Mucosa of stomach (tissue), 1 donor: ENCODE data around the gene SDHC.

Experiments
- H3K27me3 ChIP-seq: one replicate; pipeline ENCODE4 v1.7.0; 2013; ENCODE audit warnings: mild to moderate bottlenecking, low read length; ENCODE audit not compliant: control insufficient read depth, insufficient read depth
- H3K36me3 ChIP-seq: one replicate; pipeline ENCODE4 v1.7.0; 2013; ENCODE audit warnings: low read length; ENCODE audit not compliant: control insufficient read depth, insufficient read depth
- H3K4me1 ChIP-seq: one replicate; pipeline ENCODE4 v1.7.0; 2013; ENCODE audit warnings: mild to moderate bottlenecking, low read length; ENCODE audit not compliant: control insufficient read depth, insufficient read depth
- H3K4me3 ChIP-seq: one replicate; pipeline ENCODE4 v1.7.0; 2013; ENCODE audit warnings: low read length
- H3K9ac ChIP-seq: one replicate; pipeline ENCODE4 v1.7.0; 2013; ENCODE audit warnings: mild to moderate bottlenecking, low read length, moderate library complexity
- H3K9me3 ChIP-seq: one replicate; pipeline ENCODE4 v1.7.0; 2013; ENCODE audit warnings: mild to moderate bottlenecking, low read length, moderate library complexity; ENCODE audit not compliant: control insufficient read depth
- donor health status: Pancreatic carcinoma.

The SDHC gene

DNA sequence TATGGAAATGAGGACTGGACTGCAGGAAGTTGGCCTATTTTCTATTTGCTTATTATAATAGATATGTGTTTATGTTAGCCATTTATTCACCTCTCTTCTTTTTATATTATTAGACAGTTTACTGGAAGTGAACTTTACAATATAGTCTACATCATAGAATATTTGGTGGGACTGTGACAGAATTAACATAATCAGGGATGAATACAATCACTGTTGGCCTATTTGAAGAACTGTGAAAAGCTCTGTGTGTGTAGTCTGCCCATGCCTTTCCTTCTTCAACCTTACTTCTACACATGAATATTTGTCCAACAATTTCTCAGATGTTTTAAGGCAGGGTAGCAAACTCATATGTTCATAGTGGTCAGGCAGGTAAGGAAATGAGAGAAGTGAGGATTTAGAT lies 16.8 kb upstream of the SDHC start:
- Histone ChIP-seq H3K9me3 (no peaks in the 10 kb centered on the region), H3K27me3 (no peaks in the 10 kb centered on the region), H3K36me3 (no peaks in the 10 kb centered on the region), H3K9ac (no peak overlapping the region), H3K4me1 (no peaks in the 10 kb centered on the region), H3K4me3 (no peak overlapping the region)

DNA sequence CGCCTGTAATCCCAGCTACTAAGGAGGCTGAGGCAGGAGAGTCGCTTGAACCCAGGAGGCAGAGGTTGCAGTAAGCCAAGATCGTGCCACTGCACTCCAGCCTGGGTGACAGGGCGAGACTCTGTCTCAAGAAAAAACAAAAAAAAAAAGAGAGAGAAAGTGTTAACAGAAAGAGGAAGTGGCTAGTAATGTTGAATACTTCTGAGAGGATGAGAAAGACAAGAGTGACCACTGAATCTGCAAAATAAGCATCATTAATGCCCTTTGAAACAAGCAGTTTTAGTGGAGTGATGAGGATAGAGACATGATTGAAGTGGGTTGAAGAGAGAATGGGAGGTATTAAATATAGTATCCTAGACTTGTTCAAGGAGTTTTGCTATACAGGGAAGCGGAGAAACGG lies 16.1 kb upstream of the SDHC start:
- no peak overlapping the region for H3K4me3 ChIP-seq

DNA sequence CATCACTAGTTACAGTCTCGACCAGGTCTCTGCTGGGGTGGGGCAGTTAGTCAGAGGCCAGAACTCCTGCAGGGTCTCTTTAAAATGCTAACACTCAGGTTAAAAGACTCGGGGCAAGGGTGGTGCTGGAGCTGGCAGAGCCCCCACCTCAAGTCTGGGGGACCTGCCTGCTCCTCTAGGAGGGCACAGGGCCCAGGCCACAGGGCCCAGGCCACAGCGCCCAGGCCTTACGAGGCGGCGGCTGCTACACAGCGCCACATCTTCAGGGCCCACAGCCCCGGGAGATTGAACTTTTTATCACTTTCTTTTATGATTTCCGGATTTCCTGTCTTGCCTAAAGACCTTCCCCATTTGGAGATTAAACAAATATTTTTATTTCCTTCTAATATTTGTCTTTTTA lies 14.8 kb upstream of the SDHC start:
- Histone ChIP-seq H3K27me3 (no peaks in the 10 kb centered on the region), H3K4me3 (no peak overlapping the region), H3K4me1 (no peaks in the 10 kb centered on the region), H3K9ac (no peak overlapping the region), H3K9me3 (no peaks in the 10 kb centered on the region), H3K36me3 (no peaks in the 10 kb centered on the region)

More for the DNA sequence above, 16.1 kb upstream of the SDHC start:
- Histone ChIP-seq H3K4me1 (no peaks in the 10 kb centered on the region), H3K9ac (no peak overlapping the region), H3K9me3 (no peaks in the 10 kb centered on the region), H3K27me3 (no peaks in the 10 kb centered on the region), H3K36me3 (no peaks in the 10 kb centered on the region)

DNA sequence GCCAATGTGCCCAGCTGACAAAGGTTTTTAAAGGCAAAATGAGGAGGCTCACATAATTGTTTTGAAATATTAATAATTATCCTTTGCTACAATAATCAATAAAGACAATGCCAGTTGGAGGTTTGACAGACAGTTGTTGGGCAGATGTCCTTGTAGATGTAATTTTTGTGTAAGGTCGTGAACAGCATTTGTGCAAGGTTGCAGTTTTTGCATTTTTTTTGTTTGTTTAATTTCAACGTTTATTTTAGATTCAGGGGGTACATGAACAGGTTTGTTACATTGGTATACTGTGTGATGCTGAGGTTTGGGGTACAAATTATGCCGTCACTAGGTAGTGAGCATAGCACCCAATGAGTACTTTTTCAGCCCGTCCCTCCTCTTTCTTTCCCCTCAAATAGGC lies 13.7 kb upstream of the SDHC start:
- no peaks in the 10 kb centered on the region for H3K36me3 ChIP-seq
- H3K27me3 ChIP-seq: no peaks in the 10 kb centered on the region
- peaks cover 8% of the 10 kb centered on the region for H3K4me1 ChIP-seq
- no peak overlapping the region for H3K4me3 ChIP-seq
- H3K9ac ChIP-seq: no peak overlapping the region
- no peaks in the 10 kb centered on the region for H3K9me3 ChIP-seq

DNA sequence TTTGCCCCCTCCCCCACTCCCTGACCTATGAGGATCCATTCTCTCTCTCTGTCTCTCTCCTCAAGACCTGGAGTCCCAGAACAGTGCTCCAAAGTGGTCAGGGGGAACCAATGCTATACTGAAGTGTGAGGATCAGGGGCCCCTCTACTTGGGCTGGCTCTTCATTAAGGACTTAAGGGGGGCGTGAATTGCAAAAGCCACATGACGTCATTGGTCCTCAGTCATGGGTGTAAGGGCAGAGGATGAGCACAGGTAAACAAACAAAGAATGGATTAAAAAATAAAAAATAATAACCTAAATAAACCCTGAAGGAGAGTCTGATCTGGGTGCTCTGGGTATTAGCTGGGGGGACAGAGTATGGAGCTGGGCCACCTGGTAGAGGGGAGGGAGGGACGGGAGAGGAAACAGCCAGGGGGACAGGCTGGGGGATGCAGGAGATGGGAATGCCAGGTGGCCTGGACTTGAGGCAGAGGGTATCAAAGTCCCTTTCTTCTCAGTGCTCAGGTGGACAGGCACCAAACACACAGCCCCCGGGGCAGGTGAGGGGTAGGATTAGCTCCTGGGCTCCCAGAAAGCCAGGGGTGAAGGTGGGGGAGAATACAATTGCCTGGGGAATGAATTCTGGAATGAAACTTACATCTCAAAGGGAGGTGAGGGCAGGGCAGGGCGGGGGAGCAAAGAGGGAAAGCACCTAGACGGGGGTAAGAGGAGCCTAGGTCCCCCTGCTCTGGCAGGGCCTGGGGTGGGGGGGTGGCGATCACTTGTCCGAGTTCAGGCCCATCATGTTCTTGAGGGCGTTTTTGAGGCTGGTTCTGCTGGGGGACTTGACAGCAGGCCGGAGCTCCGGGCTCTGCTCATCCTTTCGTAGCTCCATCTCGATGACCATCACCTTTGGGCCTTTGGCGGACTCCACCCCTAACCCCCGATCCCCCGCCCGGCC lies 9.0 kb upstream of the SDHC start:
- H3K4me1 ChIP-seq: peaks cover 12% of the 10 kb centered on the region
- H3K36me3 ChIP-seq: no peaks in the 10 kb centered on the region
- peak overlapping the region; percentile 49 for H3K4me3 ChIP-seq
- H3K9me3 ChIP-seq: no peaks in the 10 kb centered on the region
- no peaks in the 10 kb centered on the region for H3K27me3 ChIP-seq
- peak overlapping the region; percentile 59 for H3K9ac ChIP-seq

DNA sequence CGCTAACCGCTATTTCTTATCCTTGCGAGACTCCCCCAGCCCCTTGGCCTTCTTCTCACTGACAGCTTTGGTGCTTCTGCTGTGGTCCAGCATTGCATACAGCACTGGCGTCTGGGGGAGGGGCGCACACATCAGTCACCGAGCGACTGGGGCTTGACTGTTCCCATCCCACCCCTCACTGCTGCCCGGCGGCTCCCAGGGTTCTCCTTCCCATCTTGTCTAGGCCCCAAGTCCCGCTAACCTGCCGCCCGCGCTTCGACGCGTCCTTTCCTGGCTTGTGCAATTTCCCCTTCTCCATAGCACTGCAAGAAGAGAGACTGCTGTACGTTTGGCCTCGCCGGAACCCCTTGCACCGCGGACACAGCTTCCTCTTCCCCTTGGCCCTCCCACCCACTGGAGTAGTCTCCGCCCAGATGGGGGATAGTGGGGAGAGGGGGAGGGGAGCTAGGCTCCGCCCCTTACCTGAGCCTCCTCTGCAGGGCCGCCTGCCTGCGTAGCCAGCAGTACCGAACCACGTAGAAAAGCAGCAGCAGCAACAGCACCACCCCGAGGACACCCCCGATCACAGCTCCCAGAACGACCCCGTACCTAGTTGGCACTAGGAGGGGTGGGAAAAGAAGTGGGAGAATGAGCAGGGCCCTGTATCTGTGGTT lies 8.2 kb upstream of the SDHC start:
- no peaks in the 10 kb centered on the region for H3K9me3 ChIP-seq

DNA sequence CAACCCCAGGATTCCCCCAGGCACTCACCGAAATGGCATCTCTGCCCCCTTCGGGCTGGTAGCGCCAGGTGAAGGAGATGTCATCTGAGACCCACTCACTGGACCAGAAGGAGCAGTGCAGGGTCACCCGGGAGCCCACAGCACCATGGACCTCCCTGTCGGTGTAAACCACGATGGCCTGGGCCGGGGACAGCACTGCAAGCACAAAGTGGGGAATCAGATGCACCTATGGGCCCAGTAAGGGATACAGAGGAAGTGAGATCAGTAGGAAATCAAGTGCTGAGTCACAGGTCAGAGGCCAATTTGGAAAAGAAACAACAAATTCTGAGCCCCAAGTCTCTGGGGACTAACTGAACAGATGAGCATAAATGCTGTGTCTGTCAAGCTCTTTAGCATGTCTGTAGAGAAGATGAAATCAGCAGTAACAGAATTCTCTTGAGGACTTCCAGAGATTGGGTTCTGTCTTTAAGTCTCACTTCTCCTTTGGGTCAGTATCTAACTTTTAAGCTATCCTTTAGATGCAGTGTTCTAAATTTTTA lies 6.9 kb upstream of the SDHC start:
- Histone ChIP-seq H3K27me3 (no peaks in the 10 kb centered on the region), H3K4me3 (no peak overlapping the region), H3K9ac (no peak overlapping the region), H3K9me3 (no peaks in the 10 kb centered on the region), H3K4me1 (peaks cover 12% of the 10 kb centered on the region), H3K36me3 (no peaks in the 10 kb centered on the region)

More for the DNA sequence above, 8.2 kb upstream of the SDHC start:
- Histone ChIP-seq H3K9ac (peak overlapping the region; percentile 59), H3K4me1 (peaks cover 12% of the 10 kb centered on the region), H3K4me3 (peak overlapping the region; percentile 49), H3K27me3 (no peaks in the 10 kb centered on the region), H3K36me3 (no peaks in the 10 kb centered on the region)

DNA sequence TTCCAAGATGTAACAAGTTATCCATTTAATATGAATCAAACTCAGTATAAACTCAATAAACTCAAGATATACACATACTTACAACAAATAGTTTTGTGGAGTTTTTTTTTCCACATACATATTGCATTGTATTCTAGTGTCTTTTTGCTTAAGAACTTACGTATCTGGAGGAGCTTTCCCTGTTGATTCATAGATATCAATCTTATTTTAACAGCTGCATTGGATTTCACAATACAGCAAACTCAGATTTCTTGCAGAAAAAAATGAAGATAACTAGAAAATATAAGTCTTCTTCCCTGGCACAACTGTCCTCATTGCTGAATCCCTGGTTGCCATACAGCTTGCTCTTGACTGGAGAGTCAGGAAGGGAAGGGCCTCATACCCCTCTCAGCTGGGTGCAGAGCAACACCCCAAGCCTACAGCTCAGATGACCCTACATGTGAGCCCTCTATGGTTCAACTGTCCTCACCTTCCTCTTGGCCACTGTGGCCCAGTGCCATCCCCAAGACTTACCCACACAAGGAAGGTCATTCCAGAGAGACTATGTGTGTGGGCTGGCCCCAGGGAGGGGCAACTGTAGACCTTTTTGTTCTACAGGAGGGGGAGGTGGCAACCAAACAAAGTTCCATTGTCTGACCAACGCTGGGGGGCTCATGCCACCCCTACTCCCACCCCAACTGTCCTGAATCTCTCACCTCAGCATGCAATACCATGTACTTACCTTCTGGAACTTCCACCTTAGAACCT lies 6.1 kb upstream of the SDHC start:
- H3K9ac ChIP-seq: no peak overlapping the region
- H3K9me3 ChIP-seq: no peaks in the 10 kb centered on the region
- H3K4me3 ChIP-seq: no peak overlapping the region
- H3K36me3 ChIP-seq: no peaks in the 10 kb centered on the region
- H3K27me3 ChIP-seq: no peaks in the 10 kb centered on the region
- H3K4me1 ChIP-seq: peaks cover 12% of the 10 kb centered on the region

DNA sequence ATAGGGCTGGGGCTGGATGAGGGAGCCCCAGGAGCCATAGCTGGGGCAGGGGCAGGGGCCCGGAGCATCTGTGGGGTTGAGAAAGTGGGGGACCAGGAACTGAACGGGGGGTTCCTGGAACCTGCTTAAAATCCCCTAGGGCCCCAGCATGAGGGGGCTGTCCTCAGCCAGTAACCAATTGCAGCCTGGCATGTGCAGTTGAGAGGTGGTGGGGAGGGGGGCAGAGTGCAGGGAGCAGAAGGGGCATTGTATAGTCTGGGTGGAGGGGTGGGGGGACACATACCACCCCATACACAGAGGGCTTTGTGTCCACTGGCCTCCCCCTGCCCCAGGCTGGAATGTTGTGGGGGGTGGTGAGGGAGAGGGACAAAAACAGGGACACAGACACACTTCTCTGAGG lies 4.3 kb upstream of the SDHC start, which contains the start of gene MPZ:
TSS of gene MPZ (minus strand) at position 101 of the 400 bp plus-strand sequence. CDS start at position 38, 63 bp downstream.
- Histone ChIP-seq H3K9me3 (no peaks in the 10 kb centered on the region), H3K27me3 (no peaks in the 10 kb centered on the region)

DNA sequence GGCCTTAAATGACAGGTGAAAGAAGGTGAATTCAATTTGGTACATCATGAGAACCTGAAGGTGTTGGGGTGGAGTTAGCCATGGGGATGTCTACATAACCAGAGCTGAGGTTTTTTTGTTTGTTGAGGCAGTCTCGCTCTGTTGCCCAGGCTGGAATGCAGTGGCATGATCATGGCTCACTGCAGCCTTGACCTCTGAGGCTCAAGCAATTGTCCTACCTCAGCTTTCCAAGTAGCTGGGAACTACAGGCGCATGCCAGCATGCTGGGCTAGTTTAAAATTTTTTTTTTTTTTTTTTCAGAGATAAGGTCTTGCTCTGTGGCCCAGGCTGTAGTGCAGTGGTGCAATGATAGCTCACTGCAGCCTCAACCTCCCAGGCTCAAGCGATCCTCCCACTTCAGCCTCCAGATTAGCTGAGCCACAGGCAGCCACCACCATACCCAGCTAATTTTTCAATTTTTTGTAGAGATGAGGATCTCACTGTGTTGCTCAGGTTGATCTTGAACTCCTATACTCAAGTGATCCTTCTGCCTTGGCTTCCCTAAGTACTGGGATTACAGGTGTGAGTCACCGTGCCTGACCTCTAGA lies 2.5 kb upstream of the SDHC start:
- Histone ChIP-seq H3K9me3 (no peaks in the 10 kb centered on the region), H3K4me3 (no peak overlapping the region), H3K9ac (no peak overlapping the region), H3K36me3 (no peaks in the 10 kb centered on the region), H3K27me3 (no peaks in the 10 kb centered on the region), H3K4me1 (no peaks in the 10 kb centered on the region)

More for the DNA sequence above, 4.3 kb upstream of the SDHC start, which contains the start of gene MPZ:
- peaks cover 10% of the 10 kb centered on the region for H3K4me1 ChIP-seq
- H3K9ac ChIP-seq: no peak within 1 kb of the TSS
- no peak within 1 kb of the TSS for H3K4me3 ChIP-seq
- H3K36me3 ChIP-seq: no peaks in the 10 kb centered on the region

DNA sequence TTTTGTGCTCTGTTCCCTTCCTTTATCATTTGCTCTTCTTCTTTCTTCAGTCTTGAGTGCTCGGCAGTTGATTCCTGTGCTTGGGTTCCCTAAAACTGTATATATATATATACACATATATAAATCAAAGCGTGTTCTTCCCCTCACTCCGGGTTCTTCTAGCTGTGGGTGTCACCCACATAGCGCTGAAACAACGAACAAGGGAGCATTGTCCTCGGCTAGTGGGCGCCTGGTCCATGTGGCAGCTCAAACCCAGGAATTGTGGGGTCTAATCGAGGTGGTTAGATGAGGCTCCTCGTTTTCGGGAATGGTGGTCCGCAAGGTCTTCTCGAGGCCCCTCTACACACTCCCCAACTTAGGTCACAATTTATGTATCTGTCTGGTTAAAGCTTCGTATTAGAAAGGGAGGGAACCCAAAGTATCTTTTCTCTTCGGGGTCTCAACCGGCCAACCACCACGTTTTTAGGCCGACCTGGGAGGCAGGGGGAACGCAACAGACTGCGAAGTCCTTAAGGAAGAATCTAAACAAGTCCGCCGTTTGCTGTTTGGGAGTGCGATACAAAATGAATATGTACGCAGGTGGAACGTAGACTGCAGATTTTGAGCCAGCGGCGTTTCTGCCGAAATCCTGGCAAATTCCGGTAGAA lies 504 bp upstream of the SDHC start:
- H3K9me3 ChIP-seq: no peaks in the 10 kb centered on the region
- peak overlapping the region; percentile 96 for H3K9ac ChIP-seq
- no peaks in the 10 kb centered on the region for H3K36me3 ChIP-seq
- H3K27me3 ChIP-seq: no peaks in the 10 kb centered on the region
- H3K4me3 ChIP-seq: peak overlapping the region; percentile 68
- H3K4me1 ChIP-seq: no peaks in the 10 kb centered on the region
